Left cardiac atrium (tissue), 4 donors: ENCODE data around the gene GMPR. TPM values are rescaled to one million over a fixed set of nuclear protein-coding genes. Genes with fewer than 3 reads are reported as not detected.
A peak's percentile ranks its signal among the peaks of the same experiment; 100 is the strongest.

ENCODE experiments used
- ATAC-seq, 2 donors: fragments of 200-7000 bp; cut with Tn5 transposase; one replicate each; pipeline ENCODE4 v1.9.1; 2020; ENCODE audit warnings: mild to moderate bottlenecking in 2 of 2, moderate library complexity in 2 of 2
- DNase-seq: peaks from one replicate; pipeline ENCODE4 v3.0.0-alpha.2; 2020
- intact Hi-C, 2 donors: fragments of 100-400 bp; cut with DNase I; formaldehyde crosslinking; loops; one replicate each; pipeline versions ENCODE4 v1.14.1 to v1.15.1; 2022 to 2023
- total RNA-seq, 2 donors: library from RNA; stranded (reverse); fragmentation: NEBNext Ultra II Directional; extraction: Animal tissue kit (Norgen Biotek cat#: 25700); gene quantifications; one replicate each; pipeline ENCODE4 v1.2.1, GENCODE V29; 2021
- donor health status: DM: no; HTN: yes; CAD: no.
- donor health status: DM: no; HTN: yes; CAD: no; lungs with severe emphysema.
- donor health status: DM: yes; HTN: yes; CAD: no.
- donor health status: Dilated cardiomyopathy.

The GMPR gene
- total RNA-seq, 2 donors from 2014 or later, result 58.8 to 65.2 TPM

- intact Hi-C loops, result no loop called here
- ATAC-seq, result peak in 1 of 2 donors; percentile 24
- no peak for DNase-seq
These were observed 47.2 kb downstream of the GMPR start for GRCh38 chr6:16285467-16286150.

DNA sequence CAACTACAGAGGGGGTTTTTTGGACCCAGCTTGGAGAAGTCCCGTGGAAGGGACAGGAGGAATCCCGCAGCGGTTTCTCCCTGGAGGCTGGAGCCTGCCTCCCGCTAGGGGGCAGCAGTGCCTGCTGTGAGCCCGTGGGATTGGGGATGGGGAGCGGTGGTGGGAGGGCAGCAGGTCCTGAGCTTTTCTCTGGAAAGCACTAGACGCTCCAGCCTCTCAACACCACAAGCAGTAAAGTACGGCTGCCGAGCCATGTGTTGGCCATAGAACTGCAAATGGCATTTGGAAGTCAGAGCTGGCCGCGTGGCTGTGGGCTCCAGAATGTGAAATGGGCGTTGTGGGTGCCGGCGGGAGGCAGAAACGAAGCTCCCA, 47.8 kb downstream of the GMPR start:
- peak; percentile 42 for DNase-seq
- intact Hi-C loops, result no loop called here
- ATAC-seq, result peak; percentile 52 to 53

GRCh38 chr6:16288163-16288562, 49.8 kb downstream of the GMPR start:
- ATAC-seq (no peak), DNase-seq (no peak)
- intact Hi-C loops, result no loop called here

DNA sequence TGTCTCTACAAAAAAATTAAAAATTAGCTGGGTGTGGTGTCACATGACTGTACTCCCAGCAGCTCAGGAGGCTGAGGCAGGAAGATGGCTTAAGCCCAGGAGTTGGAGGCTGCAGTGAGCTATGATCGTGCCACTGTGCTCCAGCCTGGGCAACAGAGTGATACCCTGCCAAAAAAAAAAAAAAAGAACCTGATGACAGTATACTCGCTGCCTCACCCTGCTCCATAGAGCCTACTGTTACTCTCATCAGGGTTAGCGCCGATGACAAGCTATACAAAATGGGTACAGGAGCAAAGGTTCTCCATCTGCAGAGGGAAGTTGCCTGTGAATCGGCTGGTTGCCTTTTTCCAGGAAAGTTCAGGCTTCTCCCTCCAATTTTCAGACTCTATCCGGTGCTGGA, 53.4 kb downstream of the GMPR start:
- DNase-seq (no peak), ATAC-seq (no peak)
- intact Hi-C loops, result no loop called here

DNA sequence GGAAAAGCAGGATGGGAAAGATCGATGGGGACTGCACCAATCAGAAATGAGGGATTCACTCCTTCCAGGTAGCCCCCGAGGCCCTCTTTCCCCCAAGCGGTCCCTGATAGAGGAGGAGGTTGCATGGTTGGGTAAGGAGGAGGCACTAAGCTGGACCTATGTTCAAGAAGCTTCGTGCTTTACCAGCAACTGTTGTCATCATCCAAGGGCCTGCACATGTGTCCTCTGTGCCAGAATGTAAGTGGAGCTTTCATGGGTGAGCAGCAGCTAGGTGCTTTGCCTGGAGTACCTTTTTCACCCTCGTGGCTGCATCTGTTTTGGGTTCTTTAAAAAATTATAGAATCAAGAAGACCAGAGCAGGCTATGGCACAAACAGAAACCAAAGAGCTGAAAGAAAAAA, 54.0 kb downstream of the GMPR start:
- DNase-seq, result no peak
- no peak for ATAC-seq
- intact Hi-C loops, result no loop called here

DNA sequence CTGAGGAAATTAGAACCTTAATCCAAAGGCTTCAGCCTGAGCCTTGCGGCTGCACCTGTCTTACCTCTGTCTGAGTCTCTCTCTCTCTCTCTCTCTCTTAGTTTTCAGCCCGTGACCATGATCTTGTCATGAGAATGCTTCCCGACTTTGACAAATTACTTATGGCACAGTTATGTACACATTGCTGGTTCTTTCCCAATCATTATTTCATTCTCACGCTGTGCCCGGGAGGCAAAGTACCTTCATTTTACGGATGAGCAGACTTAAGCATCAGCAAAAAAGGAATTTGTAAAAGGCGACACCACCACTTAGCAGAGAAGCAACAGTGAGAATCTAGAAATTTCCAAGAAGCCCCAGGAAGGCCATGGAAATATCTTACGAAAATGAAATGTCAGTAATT, 54.6 kb downstream of the GMPR start:
- ATAC-seq, result no peak
- DNase-seq, result no peak
- intact Hi-C loops, result no loop called here

GRCh38 chr6:16294371-16294770, 56.0 kb downstream of the GMPR start:
- ATAC-seq (no peak), DNase-seq (no peak)
- intact Hi-C loops, result no loop called here

GRCh38 chr6:16295060-16295459, 56.7 kb downstream of the GMPR start:
- ATAC-seq, result no peak
- no peak for DNase-seq
- intact Hi-C loops, result no loop called here

- intact Hi-C loops, result no loop called here
- DNase-seq, result no peak
- no peak for ATAC-seq
These were observed 57.1 kb downstream of the GMPR start for GRCh38 chr6:16295471-16295870.

- DNase-seq, result no peak
- intact Hi-C loops, result no loop called here
- ATAC-seq, result no peak
These were observed 57.8 kb downstream of the GMPR start for GRCh38 chr6:16296061-16296670.

DNA sequence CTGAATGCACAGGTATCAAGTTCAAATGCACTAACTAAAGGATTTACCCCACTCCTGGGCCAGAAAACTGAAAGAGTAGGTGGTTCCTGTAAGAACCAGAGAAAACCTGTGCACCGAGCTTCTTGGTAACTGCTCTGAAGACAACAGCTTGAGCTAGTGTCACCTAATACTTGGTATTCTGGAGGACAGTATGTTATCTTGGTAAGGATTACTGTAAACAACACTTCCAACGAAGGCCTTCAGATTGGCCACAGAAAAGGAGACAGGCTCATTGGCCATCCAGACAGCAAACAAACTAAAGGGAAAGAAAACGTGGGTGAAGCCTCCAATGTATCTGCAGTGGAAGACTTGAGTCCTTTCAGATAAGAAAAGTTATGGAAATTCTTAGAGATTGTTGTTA, 61.5 kb downstream of the GMPR start:
- intact Hi-C loops, result no loop called here
- ATAC-seq (no peak), DNase-seq (no peak)

GRCh38 chr6:16301511-16301910, 63.1 kb downstream of the GMPR start:
- DNase-seq (no peak), ATAC-seq (no peak)
- intact Hi-C loops, result no loop called here

- intact Hi-C loops, result no loop called here
- DNase-seq (no peak), ATAC-seq (no peak)
These were observed 64.5 kb downstream of the GMPR start for GRCh38 chr6:16302721-16303552.

DNA sequence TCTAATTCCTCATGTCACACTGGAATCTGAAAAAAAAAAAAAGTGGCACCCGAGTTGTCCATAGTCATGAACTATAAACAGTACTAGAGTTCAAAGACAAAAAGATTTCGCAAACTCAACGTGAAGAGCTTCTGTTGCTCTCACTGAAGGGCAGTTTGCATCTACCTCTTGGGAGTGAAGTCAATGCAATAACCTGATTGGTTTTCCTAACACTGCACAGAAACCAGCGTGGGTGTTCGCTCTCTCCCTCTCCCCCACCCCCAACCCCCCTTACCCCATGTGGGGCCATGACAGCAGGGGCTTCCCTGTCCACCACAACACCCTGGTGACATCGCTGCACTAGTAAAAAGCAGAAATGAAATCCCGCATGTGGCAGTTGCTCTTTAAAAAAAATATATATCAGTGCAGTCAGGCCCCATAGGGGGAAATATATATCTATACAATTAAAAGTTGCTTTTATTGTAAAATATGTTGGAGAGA, 66.9 kb downstream of the GMPR start:
- ATAC-seq (no peak), DNase-seq (no peak)
- intact Hi-C loops, result no loop called here

DNA sequence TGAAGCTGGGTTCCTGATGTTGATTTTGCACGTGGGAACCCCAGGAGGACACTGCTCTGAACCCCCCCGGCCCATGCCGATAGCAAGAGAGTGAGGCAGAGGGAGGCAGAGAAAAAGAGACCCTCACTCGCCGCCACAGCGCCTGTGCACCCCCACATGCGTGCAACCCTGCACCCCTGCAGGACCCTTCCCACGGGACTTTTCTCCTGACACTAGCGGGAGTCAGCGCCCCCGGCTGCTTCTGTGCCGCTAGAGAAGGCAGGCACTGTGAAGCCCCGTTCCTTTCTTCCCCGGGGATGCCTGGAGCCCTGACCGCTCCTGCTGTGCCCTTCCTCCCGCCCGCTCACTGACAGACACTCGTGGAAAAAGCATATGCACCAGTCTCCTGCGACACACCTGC, 67.4 kb downstream of the GMPR start:
- intact Hi-C loops, result no loop called here
- DNase-seq, result no peak
- no peak for ATAC-seq

DNA sequence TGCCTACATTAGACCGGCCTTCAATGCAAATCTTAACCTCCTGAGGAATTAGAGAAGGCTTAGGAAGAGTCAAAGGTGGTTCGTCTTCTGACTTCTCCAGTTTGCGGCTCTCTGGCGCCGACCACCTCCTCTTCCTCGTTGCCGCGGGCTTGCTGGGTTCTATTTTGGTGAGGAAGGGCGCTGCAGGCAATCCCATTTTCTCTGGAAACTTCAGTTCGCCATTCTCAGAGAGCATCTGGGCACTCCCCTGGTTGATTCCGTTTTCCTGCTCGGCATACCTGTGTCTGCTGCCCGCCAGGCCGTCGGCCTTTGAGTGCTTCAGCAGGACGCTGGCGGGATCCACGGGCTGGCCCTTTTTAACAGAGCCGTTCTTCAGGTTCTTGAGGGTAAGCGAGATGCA, 67.9 kb downstream of the GMPR start:
- ATAC-seq (no peak), DNase-seq (no peak)
- intact Hi-C loops, result no loop called here

DNA sequence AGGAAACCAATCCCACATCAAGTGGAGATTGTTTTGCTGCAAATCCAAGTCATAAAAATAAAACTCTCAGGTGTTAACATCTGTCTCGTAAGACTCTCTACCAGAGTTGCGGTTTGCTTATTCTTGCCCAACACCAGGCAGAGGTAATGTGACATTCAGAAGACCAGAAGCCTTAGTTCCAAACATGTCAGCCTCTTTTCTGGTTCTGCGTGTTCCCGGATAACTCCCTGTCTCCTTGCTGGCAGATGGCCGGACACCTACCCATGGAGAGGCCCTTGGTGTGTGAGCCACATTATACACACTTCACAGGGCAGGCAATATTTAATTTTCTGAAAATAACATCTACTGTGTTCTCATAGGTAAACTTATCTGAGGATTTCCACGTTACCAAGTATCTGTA, 73.4 kb downstream of the GMPR start:
- no peak for DNase-seq
- no peak for ATAC-seq
- intact Hi-C loops, result no loop called here

- no peak for ATAC-seq
- no peak for DNase-seq
- intact Hi-C loops, result no loop called here
These were observed 75.3 kb downstream of the GMPR start for GRCh38 chr6:16313732-16314131.

- intact Hi-C loops, result no loop called here
- ATAC-seq, result no peak
- no peak for DNase-seq
These were observed 75.9 kb downstream of the GMPR start for GRCh38 chr6:16314296-16314695.

- intact Hi-C loops, result no loop called here
- DNase-seq (peak; percentile 12), ATAC-seq (no peak)
These were observed 78.4 kb downstream of the GMPR start for GRCh38 chr6:16316741-16317251.
